ENCODE results near the gene C8G. TPM values are rescaled to one million over a fixed set of nuclear protein-coding genes. Genes with fewer than 3 reads are reported as not detected.

The C8G gene
- total and polyA plus RNA-seq, 9 of the 15 experiments (the other 6 are each of a cell fraction or from before 2014, with no cell fraction given), result 0.35 to 5.9 (median 2.7) TPM; not detected in 2

DNA sequence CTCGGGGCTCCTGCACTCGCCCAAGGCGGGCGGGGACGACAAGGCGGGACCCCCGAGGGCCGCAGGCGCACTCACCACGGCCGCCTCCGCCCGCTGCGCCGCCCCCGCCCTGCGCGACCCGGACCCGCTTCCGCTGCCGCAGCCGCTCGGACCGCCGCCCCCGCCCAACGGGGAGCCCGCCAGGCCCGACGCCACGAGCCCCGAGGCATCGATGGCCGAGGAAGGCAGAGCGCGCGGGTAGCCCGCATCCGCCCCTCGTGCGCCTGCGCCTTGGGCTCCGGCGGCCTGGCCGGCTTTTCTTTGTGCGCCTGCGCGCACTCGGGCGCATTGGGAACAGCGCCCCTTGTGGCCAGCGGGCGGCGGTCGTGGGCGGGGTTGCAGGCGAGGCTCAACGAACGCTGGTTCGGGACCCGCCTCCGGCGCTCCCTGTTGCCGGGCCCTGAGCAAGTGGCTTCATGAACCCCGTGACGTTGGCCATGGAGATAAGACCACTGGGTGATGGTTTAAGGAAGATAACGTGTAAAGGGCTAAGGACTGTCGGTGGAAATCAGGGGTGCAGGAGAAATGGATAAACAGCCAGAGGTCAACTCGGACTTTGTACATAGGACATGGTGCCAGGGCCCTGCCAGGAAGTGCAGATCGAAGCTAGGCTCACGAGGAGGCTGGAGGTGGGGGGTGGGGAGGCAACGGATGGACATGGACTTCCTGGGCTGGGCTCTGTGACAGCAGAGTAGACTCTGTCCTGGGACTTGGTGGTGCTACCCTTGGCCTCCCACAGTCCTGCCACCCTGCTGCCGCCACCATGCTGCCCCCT lies at the start of gene C8G, which contains the start of gene FBXW5 (continued):
- TF ChIP-seq KDM2B (CRISPR knock-in tag; IDR thresholded peaks at IDR 0.05) (no peak), MBD2 (IDR thresholded peaks at IDR 0.05; ENCODE audit: borderline replicate concordance, low read depth) (0 out of 2 replicates have a peak, but pooled peaks have one; percentile 33), SMAD4 (CRISPR knock-in tag; conservative IDR thresholded peaks at IDR 0.05) (peak; percentile 53)
- TF ChIP-seq, protein P1, sequence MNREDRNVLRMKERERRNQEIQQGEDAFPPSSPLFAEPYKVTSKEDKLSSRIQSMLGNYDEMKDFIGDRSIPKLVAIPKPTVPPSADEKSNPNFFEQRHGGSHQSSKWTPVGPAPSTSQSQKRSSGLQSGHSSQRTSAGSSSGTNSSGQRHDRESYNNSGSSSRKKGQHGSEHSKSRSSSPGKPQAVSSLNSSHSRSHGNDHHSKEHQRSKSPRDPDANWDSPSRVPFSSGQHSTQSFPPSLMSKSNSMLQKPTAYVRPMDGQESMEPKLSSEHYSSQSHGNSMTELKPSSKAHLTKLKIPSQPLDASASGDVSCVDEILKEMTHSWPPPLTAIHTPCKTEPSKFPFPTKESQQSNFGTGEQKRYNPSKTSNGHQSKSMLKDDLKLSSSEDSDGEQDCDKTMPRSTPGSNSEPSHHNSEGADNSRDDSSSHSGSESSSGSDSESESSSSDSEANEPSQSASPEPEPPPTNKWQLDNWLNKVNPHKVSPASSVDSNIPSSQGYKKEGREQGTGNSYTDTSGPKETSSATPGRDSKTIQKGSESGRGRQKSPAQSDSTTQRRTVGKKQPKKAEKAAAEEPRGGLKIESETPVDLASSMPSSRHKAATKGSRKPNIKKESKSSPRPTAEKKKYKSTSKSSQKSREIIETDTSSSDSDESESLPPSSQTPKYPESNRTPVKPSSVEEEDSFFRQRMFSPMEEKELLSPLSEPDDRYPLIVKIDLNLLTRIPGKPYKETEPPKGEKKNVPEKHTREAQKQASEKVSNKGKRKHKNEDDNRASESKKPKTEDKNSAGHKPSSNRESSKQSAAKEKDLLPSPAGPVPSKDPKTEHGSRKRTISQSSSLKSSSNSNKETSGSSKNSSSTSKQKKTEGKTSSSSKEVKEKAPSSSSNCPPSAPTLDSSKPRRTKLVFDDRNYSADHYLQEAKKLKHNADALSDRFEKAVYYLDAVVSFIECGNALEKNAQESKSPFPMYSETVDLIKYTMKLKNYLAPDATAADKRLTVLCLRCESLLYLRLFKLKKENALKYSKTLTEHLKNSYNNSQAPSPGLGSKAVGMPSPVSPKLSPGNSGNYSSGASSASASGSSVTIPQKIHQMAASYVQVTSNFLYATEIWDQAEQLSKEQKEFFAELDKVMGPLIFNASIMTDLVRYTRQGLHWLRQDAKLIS (CRISPR knock-in tag; IDR thresholded peaks at IDR 0.05), result peak; percentile 63; the same call in 1 of the 2 replicates
- TF ChIP-seq, protein P2, sequence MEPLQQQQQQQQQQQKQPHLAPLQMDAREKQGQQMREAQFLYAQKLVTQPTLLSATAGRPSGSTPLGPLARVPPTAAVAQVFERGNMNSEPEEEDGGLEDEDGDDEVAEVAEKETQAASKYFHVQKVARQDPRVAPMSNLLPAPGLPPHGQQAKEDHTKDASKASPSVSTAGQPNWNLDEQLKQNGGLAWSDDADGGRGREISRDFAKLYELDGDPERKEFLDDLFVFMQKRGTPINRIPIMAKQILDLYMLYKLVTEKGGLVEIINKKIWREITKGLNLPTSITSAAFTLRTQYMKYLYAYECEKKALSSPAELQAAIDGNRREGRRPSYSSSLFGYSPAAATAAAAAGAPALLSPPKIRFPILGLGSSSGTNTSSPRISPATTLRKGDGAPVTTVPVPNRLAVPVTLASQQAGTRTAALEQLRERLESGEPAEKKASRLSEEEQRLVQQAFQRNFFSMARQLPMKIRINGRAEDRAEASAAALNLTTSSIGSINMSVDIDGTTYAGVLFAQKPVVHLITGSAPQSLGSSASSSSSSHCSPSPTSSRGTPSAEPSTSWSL (CRISPR knock-in tag; IDR thresholded peaks at IDR 0.05; ENCODE audit: borderline replicate concordance), result no peak
- TF ChIP-seq, protein P3, sequence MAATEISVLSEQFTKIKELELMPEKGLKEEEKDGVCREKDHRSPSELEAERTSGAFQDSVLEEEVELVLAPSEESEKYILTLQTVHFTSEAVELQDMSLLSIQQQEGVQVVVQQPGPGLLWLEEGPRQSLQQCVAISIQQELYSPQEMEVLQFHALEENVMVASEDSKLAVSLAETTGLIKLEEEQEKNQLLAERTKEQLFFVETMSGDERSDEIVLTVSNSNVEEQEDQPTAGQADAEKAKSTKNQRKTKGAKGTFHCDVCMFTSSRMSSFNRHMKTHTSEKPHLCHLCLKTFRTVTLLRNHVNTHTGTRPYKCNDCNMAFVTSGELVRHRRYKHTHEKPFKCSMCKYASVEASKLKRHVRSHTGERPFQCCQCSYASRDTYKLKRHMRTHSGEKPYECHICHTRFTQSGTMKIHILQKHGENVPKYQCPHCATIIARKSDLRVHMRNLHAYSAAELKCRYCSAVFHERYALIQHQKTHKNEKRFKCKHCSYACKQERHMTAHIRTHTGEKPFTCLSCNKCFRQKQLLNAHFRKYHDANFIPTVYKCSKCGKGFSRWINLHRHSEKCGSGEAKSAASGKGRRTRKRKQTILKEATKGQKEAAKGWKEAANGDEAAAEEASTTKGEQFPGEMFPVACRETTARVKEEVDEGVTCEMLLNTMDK (IDR thresholded peaks at IDR 0.05; ENCODE audit: borderline replicate concordance, insufficient read depth, low read depth, low read length, poor library complexity, severe bottlenecking), result peak; percentile 98
- TF ChIP-seq, protein P4, sequence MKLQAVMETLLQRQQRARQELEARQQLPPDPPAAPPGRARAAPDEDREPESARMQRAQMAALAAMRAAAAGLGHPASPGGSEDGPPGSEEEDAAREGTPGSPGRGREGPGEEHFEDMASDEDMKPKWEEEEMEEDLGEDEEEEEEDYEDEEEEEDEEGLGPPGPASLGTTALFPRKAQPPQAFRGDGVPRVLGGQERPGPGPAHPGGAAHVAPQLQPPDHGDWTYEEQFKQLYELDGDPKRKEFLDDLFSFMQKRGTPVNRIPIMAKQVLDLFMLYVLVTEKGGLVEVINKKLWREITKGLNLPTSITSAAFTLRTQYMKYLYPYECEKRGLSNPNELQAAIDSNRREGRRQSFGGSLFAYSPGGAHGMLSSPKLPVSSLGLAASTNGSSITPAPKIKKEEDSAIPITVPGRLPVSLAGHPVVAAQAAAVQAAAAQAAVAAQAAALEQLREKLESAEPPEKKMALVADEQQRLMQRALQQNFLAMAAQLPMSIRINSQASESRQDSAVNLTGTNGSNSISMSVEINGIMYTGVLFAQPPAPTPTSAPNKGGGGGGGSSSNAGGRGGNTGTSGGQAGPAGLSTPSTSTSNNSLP (IDR thresholded peaks at IDR 0.05; ENCODE audit: borderline replicate concordance, low read depth, low read length), result no peak
